ENCODE data around the gene MSMO1. TPM values are rescaled to one million over a fixed set of nuclear protein-coding genes. Genes with fewer than 3 reads are reported as not detected.

MSMO1 gene
- total RNA-seq, 1 donor from 2014 or later: 3.6 TPM

DNA sequence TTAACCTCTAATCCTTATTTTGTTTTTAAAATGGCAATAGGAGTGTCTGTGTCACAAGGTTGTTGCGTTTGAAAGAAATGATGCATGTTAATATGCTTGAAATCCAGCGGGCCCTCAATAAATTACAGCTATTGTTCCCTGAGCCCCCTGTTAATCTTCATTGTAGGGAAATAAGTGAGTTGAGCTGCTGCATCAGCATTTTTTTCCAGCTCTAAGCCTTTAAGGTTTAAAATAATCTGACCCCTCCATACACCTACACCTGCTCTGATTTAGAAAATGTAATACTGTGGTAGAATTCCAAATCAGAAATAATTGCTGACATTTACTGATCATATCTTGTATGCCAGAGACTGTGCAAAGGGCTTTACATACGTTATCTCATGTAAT lies 2.6 kb upstream of the MSMO1 start:
- intact Hi-C loops (cut with DNase I): loop anchor here (5.0 kb wide), 1 partner anchor 193 kb away; no protein-coding TSS in a partner anchor
- TF ChIP-seq, protein P1, sequence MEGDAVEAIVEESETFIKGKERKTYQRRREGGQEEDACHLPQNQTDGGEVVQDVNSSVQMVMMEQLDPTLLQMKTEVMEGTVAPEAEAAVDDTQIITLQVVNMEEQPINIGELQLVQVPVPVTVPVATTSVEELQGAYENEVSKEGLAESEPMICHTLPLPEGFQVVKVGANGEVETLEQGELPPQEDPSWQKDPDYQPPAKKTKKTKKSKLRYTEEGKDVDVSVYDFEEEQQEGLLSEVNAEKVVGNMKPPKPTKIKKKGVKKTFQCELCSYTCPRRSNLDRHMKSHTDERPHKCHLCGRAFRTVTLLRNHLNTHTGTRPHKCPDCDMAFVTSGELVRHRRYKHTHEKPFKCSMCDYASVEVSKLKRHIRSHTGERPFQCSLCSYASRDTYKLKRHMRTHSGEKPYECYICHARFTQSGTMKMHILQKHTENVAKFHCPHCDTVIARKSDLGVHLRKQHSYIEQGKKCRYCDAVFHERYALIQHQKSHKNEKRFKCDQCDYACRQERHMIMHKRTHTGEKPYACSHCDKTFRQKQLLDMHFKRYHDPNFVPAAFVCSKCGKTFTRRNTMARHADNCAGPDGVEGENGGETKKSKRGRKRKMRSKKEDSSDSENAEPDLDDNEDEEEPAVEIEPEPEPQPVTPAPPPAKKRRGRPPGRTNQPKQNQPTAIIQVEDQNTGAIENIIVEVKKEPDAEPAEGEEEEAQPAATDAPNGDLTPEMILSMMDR (IDR thresholded peaks at IDR 0.05): no peak
- H3K9me3 ChIP-seq: no peaks in the 10 kb centered on the region
- no peak overlapping the region for H3K4me3 ChIP-seq
- DNase-seq (ENCODE audit: low spot score in 2 of 2): no peak
- peaks cover 0 to 11% of the 10 kb centered on the region in 2 donors for H3K4me1 ChIP-seq
- H3K27ac ChIP-seq: no peak overlapping the region
- H3K27me3 ChIP-seq: no peaks in the 10 kb centered on the region
- peaks cover 0 to 4% of the 10 kb centered on the region in 2 donors for H3K36me3 ChIP-seq

DNA sequence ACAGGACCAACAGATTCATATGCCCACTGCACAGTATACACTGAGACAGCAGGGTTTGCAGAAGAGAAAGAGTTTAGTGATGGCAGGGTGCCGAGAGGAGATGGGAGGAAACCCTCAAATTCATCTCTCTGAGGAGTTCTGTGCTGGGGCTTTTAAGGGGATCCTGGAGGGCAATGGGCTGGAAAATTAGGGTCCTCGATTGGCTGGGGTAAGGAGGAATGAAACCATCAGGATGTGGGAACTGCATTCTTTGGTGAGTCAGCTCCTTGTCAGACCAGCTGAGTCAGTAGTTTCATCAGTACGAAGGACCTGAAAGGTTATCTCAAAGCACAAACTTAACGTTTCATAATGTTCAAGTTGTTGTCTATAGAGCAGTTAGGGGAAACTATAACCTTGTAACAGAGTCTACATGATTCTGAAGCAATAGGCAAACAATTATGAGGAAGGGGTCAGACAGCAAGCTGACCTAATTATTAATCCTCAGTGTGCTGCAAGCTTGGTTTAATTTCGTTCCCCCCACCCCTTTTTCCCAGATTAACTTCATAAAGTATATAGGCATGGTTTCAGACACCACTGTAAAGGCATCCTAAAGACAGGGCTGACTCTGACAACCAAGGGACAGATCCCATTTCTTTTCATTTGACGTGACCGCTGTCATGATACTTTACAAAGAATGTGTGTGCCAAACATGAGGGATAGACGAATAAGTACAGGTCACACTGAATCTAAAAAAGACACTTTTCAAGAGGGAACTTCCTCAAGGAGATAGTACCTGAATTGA lies 1.5 kb upstream of the MSMO1 start:
- intact Hi-C loops (cut with DNase I): loop anchor here (2.0 to 5.0 kb wide), 2 partner anchors 53 to 194 kb away; partner anchors contain the start of gene CPE
- H3K4me3 ChIP-seq: peak overlapping the region; percentile 72 to 99
- H3K27me3 ChIP-seq: no peaks in the 10 kb centered on the region
- H3K36me3 ChIP-seq: no peaks in the 10 kb centered on the region
- DNase-seq (ENCODE audit: low spot score in 2 of 2): no peak
- TF ChIP-seq, protein P1 (IDR thresholded peaks at IDR 0.05): no peak
- H3K9me3 ChIP-seq: no peaks in the 10 kb centered on the region
- peak overlapping the region; percentile 44 to 71 for H3K27ac ChIP-seq
- peaks cover 0 to 12% of the 10 kb centered on the region in 2 donors for H3K4me1 ChIP-seq

DNA sequence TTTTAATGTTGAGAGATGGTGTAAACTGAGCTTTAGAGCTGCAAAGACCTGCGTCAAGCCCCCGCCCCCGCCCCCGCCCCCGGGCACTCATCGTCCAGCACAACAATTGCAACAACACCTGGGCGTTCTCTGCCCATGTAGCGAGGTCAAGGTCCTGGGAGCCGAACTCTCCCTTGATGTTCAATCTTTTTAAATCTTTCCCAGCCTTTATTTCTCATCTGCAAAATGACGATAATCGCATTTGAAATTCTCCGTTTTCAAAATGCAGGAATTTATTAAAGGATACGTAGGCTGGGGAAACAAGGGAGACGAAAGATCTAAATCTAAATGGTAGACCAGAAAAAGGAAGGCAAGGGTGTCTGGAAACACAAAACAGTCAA lies 648 bp upstream of the MSMO1 start:
- TF ChIP-seq, protein P1 (IDR thresholded peaks at IDR 0.05): no peak
- H3K27ac ChIP-seq: peak overlapping the region; percentile 44 to 71
- H3K36me3 ChIP-seq: no peaks in the 10 kb centered on the region
- intact Hi-C loops (cut with DNase I): loop anchor here (1.0 to 5.0 kb wide), 4 partner anchors 52 to 215 kb away; partner anchors contain the start of genes CPE, KLHL2 and TMEM192
- H3K27me3 ChIP-seq: no peaks in the 10 kb centered on the region
- DNase-seq (ENCODE audit: low spot score in 2 of 2): no peak
- peaks cover 0 to 12% of the 10 kb centered on the region in 2 donors for H3K4me1 ChIP-seq
- peak overlapping the region; percentile 72 to 99 for H3K4me3 ChIP-seq
- no peaks in the 10 kb centered on the region for H3K9me3 ChIP-seq

DNA sequence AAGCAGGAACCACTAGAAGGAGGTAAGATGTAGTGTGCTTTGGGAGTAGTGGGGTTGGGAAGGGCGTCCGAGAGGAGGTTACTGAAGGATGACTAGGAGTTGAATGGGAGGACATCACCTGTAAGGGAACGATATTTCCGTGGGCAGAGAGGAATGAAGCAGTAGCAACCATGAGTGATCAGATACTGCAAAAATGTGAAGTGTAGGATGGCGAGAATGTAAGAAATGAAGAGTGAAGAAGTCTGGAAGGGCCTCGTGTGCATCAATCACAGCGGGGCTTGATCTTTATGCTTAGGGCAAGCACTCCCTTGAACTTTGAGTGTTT lies 594 bp downstream of the MSMO1 start:
- Histone ChIP-seq H3K27ac (peak overlapping the region; percentile 65 to 71), H3K36me3 (no peaks in the 10 kb centered on the region), H3K9me3 (no peaks in the 10 kb centered on the region), H3K4me3 (peak overlapping the region; percentile 72 to 99), H3K27me3 (no peaks in the 10 kb centered on the region), H3K4me1 (peaks cover 0 to 12% of the 10 kb centered on the region in 2 donors)
- intact Hi-C loops (cut with DNase I): loop anchor here (5.0 kb wide), 1 partner anchor 196 kb away; no protein-coding TSS in a partner anchor
- DNase-seq (ENCODE audit: low spot score in 2 of 2): no peak
- TF ChIP-seq, protein P1 (IDR thresholded peaks at IDR 0.05): no peak

DNA sequence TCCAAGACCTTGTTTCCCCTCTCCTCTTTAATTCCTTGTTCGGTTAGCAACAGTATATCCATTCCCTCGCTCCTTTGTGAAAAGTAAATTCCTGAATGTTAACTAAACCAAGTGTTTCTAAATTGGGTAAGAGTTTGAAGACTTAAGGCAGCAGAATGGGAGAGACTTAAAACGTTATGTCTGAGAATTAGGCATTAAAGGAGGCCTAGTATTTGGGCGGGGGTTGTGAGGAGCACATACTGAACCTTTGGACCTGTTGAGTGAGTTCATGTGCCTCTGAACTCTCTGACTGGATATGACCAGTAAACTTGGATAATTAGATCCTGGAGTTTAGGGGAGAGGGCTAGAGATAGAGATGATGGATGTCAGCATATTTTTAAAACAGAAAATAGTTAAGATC lies 1.2 kb downstream of the MSMO1 start:
- no peak overlapping the region for H3K27ac ChIP-seq
- intact Hi-C loops (cut with DNase I): loop anchor here (5.0 kb wide), 1 partner anchor 196 kb away; no protein-coding TSS in a partner anchor

More for the DNA sequence above, 1.2 kb downstream of the MSMO1 start:
- no peak for DNase-seq (ENCODE audit: low spot score in 2 of 2)
- Histone ChIP-seq H3K9me3 (no peaks in the 10 kb centered on the region), H3K4me3 (peak overlapping the region; percentile 72 to 99), H3K27me3 (no peaks in the 10 kb centered on the region), H3K36me3 (no peaks in the 10 kb centered on the region), H3K4me1 (peaks cover 0 to 12% of the 10 kb centered on the region in 2 donors)
- TF ChIP-seq, protein P1 (IDR thresholded peaks at IDR 0.05): no peak
